ENCODE results near the gene EXOC1.
"Not testable (repeated sequence)": the region's sequence is repeated elsewhere in the genome, so short reads cannot be mapped to it uniquely, and the experiment has no call there.

Gene EXOC1, protein sequence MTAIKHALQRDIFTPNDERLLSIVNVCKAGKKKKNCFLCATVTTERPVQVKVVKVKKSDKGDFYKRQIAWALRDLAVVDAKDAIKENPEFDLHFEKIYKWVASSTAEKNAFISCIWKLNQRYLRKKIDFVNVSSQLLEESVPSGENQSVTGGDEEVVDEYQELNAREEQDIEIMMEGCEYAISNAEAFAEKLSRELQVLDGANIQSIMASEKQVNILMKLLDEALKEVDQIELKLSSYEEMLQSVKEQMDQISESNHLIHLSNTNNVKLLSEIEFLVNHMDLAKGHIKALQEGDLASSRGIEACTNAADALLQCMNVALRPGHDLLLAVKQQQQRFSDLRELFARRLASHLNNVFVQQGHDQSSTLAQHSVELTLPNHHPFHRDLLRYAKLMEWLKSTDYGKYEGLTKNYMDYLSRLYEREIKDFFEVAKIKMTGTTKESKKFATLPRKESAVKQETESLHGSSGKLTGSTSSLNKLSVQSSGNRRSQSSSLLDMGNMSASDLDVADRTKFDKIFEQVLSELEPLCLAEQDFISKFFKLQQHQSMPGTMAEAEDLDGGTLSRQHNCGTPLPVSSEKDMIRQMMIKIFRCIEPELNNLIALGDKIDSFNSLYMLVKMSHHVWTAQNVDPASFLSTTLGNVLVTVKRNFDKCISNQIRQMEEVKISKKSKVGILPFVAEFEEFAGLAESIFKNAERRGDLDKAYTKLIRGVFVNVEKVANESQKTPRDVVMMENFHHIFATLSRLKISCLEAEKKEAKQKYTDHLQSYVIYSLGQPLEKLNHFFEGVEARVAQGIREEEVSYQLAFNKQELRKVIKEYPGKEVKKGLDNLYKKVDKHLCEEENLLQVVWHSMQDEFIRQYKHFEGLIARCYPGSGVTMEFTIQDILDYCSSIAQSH

DNA sequence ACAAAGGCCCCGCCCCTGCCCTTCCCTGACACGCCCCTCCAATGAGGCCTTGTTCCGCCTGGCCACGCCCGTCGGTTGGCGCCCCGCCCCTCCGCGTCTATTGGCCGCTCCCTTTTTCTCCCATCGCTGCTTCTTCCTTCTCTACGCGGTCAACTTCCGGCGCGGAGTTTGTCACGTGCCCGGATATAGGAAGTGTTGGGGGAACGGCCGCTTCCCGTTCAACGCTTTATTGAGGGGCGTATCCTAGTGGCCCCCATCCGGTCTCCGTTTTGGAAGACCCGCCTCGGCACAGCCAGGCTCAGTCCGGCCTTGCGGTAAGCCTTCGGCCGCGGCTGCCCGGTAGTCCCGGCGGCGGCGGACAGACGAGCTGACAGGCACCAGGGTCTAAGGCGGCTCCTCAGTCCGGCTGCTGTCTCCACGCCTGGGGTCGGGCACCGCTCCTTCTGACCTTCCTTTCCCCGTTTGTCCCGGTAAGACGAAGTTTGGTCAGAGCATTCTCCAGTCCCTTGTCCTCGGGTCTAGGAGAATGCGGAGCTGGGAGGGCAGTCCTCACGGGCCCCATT is at the start of gene EXOC1:
TSS of gene EXOC1 (plus strand) at position 165 of the 563 bp plus-strand sequence. CDS start 4,676 bp downstream, outside the sequence.
- DNase-seq = peak; percentile 94

DNA sequence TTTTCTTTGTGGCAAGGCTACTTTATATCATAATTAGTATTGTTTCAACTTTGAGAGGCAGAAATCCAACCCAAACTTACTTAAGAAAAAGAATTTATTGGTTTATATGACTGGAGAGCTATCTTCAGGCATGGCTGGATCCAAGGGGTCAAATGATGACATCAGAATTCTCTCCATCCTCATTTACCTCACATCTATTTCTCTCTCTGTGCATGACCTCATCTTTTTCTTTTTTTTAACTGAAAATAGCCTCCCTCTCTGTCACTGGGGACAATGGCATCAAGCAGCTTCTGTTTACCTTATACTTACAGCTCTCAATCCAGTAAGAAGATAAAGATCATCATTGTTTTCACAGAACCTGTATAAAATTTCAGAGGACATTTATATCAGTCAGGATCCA is 45.9 kb upstream of the EXOC1 start:
- no peak for DNase-seq

DNA sequence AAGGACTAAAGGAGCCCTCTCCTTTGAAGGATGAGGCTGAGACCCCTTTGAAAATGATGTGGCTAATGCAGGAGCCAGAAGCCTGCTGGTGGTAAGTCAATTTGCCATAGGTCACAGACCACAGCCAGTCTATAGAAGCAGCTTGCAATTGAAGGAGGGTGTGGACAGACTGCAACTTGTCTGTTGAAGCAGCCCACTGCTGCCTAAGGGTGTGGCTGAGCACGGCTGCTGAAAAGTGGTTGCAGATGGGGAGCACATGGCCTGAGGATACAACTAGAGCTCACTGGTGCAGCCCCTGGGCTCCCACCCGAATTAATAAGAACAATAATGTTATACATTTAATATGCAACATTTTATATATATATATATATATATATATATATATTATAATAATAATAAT is 45.3 kb upstream of the EXOC1 start:
- DNase-seq = no peak

DNA sequence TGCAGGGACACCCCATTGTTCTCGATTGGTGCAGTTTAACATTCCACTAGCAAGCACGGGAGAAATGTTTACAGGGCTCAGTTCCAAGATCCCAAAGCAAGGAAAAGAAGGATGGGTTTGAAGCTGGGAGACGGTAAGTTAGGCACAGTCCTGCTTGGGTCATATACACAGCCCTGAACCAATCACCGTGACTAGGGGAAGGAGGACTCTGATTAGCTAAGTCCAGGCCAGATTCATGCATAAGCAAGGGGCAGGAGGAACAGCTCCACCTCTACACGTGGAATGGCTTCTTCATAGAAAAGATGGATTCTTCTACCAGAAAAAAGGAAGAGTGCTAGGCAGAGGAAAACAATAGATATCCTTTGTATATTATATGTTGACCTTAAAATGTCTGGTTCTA is 44.8 kb upstream of the EXOC1 start:
- no peak for DNase-seq

DNA sequence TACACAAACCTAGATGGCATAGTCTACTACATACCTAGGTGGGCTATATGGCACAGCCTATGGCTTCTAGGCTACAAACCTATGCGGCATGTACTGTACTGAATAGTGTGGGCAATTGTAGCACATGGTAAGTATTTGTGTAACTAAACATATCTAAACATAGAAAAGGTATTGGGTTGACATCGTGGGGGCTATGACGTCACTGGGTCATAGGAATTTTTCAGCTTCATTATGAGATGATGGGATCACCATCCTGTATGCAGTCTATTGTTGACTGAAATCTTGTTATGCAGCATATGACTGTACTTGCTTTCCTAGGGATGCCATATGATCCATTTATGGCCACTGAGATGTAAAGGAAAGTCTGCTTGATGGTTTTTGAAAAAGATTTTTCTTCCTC is 35.8 kb upstream of the EXOC1 start:
- DNase-seq = no peak

DNA sequence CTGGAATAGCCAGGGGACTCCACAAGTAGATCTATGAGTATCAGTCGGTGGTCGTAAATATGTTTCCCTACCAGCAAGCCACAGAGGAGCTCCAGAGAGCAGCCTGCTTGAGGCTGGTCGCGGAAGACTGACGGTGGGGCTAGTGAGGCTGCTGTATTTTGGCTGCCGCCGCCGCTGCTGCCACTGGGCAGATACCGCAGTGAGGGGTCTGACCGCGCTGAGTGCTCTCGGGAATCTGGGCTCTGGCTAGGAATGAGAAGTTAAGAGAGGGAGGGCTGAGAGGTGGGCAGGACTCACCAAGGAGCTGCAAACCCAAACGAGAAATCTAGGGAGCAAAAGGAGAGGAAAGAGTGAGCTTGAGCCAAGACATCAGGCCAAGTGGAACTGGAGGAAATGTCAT is 33.8 kb upstream of the EXOC1 start, which contains the start of gene EXOC1L:
TSS of gene EXOC1L (plus strand) at position 157 of the 400 bp plus-strand sequence. CDS start at position 394, 237 bp downstream.
- no peak for DNase-seq

DNA sequence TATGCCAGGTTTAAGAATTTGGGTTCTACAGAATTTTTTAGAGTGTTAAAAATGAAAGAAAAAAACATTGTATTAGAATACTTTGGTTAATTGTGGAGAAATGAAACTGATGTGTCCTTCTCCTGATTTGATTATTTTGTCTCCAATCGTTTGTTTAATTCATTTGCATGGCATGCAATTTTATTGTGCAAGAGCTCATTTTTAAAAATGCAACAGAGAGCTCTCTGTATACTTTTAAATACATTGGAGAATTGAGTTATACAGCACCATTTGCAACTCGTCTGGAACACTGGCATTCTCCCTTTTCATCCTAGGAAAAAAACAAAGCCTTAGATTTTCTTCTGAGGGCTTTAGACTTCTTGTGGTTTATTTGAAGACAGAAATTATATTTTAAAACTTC is 33.2 kb upstream of the EXOC1 start:
- DNase-seq = no peak

DNA sequence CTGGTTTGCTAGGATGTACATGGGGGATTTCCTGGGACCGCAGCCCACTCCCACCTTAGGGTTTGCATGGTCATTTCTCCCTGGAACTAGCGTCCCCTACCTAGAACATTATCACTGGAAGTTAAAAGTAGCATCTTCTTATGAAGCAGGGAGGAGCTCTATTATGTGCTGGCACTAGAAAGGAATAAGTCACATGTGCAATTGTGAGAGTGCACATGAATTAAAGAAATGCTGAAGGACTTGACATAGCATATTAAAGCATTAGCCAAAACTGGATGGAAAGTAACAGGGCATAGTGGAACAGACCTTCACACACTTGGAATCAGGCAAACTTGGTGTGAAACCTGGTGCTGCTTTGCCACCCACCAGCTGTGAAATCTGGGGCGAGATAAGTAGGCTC is 31.1 kb upstream of the EXOC1 start:
- no peak for DNase-seq

DNA sequence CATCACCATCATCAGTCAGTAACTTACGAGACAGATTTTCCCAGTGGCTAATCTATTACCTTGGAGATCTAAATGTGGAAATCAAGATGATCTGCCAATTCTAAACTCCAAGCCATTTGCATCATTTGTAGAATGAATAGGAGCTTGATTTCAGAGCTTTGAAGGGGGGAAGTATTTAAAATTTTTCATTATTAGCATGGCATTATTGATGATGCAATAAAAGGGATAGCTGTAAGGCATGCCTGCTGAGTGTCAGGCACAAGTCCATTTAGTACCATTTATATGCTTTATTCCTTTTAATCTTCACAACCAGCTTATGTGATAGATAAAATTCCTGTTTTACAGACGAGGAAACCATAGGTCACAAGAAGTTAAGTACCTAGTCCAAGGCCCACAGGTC is 28.6 kb upstream of the EXOC1 start:
- DNase-seq = no peak

DNA sequence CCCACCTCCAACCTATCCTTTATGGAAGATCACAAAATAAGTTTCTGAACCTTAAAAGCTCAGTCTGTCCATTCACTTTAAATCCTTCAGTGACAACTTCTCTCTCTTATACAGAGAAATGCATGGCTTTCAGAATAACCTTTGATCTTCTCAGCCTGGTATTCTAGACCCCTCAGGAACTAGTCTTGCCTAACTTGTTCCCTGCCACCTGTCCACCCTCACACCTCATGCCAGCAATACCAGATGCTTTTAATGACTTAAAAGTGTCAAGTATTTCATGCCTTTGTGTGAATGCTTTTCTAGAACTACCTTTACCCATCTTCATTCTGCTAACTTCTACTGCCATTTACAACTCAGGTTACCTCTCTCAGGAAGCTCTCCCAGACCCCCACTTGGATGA is 26.5 kb upstream of the EXOC1 start:
- no peak for DNase-seq

DNA sequence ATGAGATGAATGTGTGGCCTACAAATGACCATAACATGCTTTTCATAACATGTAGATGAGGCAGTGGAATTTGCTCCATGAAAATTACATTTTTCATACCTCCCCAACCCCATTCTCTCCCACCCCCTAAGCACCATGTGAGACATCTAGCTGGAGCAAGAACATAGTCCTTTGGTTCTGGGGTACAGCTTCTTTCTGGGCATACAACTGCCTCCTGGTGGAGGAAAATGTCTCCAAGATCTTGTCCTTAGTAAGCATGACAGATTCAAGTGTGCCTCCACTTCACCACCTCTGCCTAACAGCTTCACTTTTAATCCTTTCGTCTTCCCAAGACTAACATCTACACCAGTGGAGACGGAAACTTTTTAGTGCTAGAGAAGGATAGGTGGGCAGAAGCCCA is 25.9 kb upstream of the EXOC1 start:
- DNase-seq = no peak

DNA sequence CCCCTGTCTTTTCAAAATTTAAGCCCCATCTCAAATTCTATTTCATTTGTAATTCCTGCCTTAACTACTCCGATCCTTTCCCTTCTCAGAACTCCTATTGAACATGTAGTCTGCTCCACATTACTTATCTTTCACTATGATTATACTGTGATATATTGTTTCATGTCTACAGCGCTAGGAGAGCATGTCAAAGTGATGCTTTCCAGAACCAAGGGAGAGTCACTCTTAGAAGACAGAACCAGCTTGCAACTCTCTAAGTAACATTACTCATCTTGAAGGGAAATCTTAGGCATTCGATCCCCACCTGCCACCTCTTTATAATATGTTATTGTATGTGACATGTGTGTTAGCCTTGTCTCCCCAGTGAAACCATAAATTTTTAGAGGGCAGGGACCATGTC is 23.4 kb upstream of the EXOC1 start:
- no peak for DNase-seq

DNA sequence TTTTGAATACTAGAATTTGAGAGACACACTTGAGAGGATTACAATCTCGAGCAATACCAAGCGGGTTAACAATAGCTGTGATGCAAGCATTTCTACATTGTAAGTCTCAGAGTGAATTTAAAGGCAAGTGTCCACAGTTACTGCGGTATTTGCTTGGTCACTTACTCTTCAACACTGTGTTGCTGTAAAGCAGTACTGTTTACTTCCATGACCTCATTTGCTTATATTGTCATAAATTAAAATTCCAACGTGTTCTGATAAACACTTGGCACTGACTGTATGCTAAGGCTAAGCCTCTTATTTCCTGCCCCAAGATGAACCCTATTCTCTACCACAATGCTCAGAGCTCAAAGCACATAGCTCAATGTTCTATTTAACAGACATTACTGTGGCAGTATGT is 22.7 kb upstream of the EXOC1 start:
- no peak for DNase-seq

DNA sequence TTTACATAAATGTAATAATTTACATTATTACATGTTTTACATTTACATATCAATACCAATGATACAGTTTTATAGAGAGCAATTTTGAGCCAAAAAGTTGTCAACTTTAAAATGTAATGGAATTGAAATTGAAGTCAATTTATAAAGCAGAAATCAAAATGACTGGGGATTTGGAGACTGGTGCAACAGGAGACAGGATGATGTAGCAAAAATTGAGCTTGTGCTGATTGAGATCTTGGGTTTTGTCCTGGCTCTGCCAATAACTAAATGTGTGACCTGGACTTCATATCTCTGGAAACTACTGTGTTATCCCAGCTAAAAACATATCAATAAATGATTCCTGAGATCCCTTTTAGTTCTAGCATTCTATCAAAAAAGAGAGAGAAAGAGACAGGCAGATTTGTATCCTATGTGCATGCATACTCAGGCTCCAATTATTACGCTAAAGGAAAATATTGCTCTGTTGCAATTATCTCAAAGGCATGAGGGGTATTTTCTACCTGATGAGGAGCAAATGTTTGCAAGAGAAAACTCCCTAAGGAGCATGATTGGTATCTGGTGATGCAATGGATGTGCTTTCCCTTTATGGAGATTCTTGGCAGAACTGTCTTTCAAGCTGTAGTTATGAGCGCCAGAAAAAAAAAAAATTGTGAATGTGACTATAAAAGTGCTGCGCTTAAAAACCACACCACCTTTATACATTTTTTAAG is 19.2 kb upstream of the EXOC1 start:
- no peak for DNase-seq

DNA sequence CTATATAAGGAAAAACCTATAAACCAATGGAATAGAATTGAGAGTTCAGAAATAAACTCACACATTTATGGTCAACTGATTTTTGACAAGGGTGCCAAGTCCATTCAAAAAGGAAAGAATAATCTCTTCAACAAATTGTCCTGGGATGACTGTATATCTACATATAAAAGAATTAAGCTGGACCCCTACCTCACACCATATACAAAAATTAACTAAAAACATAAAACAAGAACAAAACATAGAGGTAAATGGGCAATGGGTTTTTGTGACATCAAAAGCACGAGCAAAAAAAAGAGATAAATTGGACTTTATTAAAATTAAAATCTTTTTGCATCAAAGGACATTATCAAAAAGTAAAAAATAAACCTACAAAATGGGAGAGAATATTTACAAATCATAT is 15.5 kb upstream of the EXOC1 start:
- DNase-seq = no peak

DNA sequence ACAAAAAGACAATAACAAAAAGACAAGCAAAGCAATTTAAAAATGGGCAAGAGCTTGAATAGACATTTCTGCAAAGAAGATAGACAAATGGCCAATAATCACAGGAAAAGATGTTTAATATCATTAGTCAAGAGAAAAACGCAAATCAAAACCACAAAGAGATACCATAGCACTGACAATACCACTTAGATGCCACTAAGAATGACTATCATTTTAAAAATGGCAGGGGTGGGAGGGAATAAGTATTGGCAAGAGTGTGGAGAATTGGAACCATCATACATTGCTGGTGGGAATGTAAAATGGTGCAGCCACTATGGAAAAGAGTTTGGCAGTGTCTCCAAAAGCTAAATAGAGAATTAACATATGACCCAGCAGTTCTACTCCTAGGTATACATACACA is 15.1 kb upstream of the EXOC1 start:
- no peak for DNase-seq

DNA sequence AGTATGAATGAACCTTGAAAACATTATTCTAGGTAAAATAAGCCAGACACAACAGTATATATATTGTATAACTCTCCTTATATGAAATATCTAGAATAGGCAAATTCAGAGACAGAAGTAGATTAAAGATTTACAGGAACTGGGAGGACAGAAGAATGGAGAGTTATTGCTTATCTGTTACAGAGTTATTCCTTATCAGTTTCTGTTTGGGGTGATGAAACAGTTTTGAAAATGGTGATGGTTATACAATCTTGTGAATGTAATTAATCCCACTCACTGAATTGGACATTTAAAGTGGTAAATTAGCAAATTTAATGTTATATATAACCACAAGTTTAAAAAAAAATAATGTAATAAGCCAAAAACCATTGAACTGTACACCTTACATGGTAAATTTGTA is 14.5 kb upstream of the EXOC1 start:
- DNase-seq = no peak

DNA sequence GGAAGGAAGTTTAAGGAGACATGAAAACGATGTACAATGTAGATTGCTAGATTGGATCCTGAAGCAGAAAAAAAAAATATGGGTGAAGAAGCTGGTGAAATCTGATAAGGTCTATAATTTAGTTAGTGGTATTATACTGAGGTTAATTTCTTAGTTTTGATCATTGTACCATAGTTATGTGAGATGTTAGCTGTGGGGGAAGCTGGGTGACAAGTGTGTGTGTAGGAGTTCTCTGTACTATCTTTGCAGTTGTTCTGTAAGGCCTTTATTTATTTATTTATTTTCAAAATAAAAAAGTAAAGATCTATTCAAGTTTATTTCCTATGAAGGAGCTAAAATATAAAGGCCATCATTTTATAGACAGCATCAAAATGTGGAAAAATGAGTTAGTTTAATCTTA is 12.5 kb upstream of the EXOC1 start:
- DNase-seq = no peak

DNA sequence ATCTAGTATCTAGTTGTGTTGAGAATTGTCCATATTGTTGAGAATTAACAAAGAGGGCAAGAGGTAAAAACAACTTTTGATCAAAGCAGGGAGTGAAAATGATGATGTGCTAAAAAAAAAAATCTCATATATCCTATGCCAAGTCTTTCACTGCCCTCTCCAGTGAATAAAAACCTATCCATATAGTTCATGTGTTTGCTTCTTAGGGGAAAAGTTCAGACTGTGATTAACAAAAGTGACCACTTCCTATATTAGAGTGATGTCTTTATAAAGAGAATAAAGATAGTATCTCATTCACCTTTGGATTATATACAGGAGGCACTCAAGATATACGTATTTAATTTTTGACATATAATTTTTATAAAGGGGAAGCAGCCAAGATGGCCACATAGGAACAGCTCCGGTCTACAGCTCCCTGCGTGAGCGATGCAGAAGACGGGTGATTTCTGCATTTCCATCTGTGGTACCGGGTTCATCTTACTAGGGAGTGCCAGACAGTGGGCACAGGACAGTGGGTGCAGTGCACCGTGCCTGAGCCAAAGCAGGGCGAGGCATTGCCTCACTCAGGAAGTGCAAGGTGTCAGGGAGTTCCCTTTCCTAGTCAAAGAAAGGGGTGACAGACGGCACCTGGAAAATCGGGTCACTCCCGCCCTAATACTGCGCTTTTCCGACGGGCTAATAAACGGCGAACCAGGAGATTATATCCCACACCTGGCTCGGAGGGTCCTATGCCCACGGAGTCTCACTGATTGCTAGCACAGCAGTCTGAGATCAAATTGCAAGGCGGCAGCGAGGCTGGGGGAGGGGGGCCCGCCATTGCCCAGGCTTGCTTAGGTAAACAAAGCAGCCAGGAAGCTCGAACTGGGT is 11.8 kb upstream of the EXOC1 start:
- DNase-seq = not testable (repeated sequence)

DNA sequence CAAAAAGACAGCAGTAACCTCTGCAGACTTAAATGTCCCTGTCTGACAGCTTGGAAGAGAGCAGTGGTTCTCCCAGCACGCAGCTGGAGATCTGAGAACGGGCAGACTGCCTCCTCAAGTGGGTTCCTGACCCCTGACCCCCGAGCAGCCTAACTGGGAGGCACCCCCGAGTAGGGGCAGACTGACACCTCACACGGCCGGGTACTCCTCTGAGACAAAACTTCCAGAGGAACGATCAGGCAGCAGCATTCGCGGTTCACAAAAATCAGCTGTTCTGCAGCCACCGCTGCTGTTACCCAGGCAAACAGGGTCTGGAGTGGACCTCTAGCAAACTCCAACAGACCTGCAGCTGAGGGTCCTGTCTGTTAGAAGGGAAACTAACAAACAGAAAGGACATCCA is 11.1 kb upstream of the EXOC1 start:
- not testable (repeated sequence) for DNase-seq

DNA sequence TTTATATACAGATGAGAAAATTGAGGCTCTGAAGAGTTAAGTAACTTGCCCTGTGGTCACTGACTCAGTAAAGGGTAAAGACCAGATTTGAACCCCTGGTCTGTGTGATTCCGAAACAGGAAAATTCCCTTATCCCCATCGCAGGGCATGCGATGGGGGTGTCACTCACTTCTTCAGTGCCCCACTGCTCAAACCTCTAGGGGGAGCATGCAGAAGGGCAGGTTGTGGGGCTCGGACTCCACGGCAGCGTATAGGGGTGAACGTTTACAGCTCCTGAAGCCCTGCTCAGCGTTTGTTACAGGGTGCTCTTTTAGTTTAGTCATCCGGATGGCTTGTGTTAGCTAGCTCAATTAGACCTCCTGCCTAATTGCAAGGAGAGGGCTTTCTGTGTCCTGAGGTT is 3.7 kb upstream of the EXOC1 start:
- DNase-seq = no peak

DNA sequence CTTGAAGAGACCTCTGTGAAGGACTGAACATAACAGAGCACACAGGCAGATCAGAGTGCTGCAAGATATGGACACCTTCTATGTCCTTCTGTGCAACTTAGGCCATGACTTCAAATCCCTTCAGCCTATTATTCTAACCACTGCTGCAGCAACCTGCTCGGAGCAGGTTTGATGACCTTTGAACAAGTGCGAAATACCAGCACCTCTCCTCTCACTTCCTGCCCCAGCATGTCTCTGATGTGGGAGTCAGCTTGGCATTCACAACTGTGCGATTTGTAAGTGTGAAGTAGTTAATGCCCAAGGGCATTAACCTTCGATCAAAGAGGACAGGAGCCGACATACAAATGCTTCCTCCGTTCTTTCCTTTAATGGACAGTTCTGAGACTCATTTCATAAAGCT is 1.6 kb upstream of the EXOC1 start:
- DNase-seq = no peak

All from CD4-positive, alpha-beta T cell treated with Interferon gamma for 1 hour (primary cell).